Motor neuron (in vitro differentiated cells): Measurements from ENCODE around the gene HGD. TPM values are rescaled to one million over a fixed set of nuclear protein-coding genes. Genes with fewer than 3 reads are reported as not detected.
"Not testable (repeated sequence)": the region's sequence is repeated elsewhere in the genome, so short reads cannot be mapped to it uniquely, and the experiment has no call there.

Experiments used
- ATAC-seq, 8 experiments: fragments of 200-7000 bp; cut with Tn5 transposase; replicated peaks in 6 of 8; 2 replicates each; pipeline ENCODE4 v1.8.0; 2021; ENCODE audit warnings: mild to moderate bottlenecking in 8 of 8, moderate library complexity in 8 of 8
- H3K27ac ChIP-seq, 2 donors: fragments of 250-450 bp; sonication (Bioruptor Pico); 2 replicates each; pipeline ENCODE4 v1.9.0; 2021; ENCODE audit warnings: antibody characterized with exemption in 2 of 2, mild to moderate bottlenecking in 2 of 2, moderate library complexity in 1 of 2
- H3K4me1 ChIP-seq, 2 donors: fragments of 250-450 bp; sonication (Bioruptor Pico); replicated peaks in 1 of 2; 2 replicates each; pipeline ENCODE4 v1.6.1; 2021; ENCODE audit warnings: antibody characterized with exemption in 2 of 2, mild to moderate bottlenecking in 2 of 2, moderate library complexity in 1 of 2
- H3K4me3 ChIP-seq, 5 donors: fragments of 250-450 bp; sonication (Bioruptor Pico); 2 replicates each; pipeline ENCODE4 v1.9.0; 2021; ENCODE audit warnings: antibody characterized with exemption in 5 of 5, mild to moderate bottlenecking in 5 of 5, moderate library complexity in 4 of 5
- WGBS, 10 experiments: fragments of 450-650 bp; shearing (Covaris generic); methylation state at CpG; one replicate each; pipeline ENCODE4 v1.0.0; 2022; 5-methylcytosine and 5-hydroxymethylcytosine counted together
- in situ Hi-C, 9 experiments: fragments of 400-800 bp; cut with MboI; loops; one replicate each; pipeline ENCODE4 v1.15.0; 2021; ENCODE audit warnings: low sequenced_read_pairs in 9 of 9, low pct_unique_long_range_greater_than_20kb in 2 of 9; ENCODE audit not compliant: unreplicated experiment in 9 of 9
- total RNA-seq, 8 experiments: library from RNA; unstranded; fragments of 300-600 nt; gene quantifications; 2 replicates each; pipeline versions ENCODE4 v1.2.3 to v1.2.4, GENCODE V29; 2022

Gene HGD
- total RNA-seq, 8 experiments from 2014 or later, result 0.28 to 0.55 (median 0.36) TPM; not detected in 3

GRCh38 chr3:120642368-120642948 lies 39.6 kb downstream of the HGD start:
- Histone ChIP-seq H3K4me3 (no peak overlapping the region), H3K4me1 (no peaks in the 10 kb centered on the region), H3K27ac (no peak overlapping the region)
- ATAC-seq, result peak in 4 of 8 experiments; percentile 49 to 72 (median 62)
- in situ Hi-C loops, result no loop called here
- 14 to 100% (median 65%) methylated on average over 1 to 3 of the region's 4 CpGs; no CpG with 5 or more reads in 2 of the 10 experiments for WGBS, 10 experiments

GRCh38 chr3:120641696-120642246 lies 40.3 kb downstream of the HGD start:
- in situ Hi-C loops, result no loop called here
- H3K4me3 ChIP-seq, result no peak overlapping the region
- H3K4me1 ChIP-seq, result no peaks in the 10 kb centered on the region
- 17 to 100% (median 89%) methylated on average over 1 to 2 of the region's 2 CpGs; no CpG with 5 or more reads in 1 of the 10 experiments for WGBS, 10 experiments
- H3K27ac ChIP-seq, result no peak overlapping the region
- ATAC-seq, result no peak

DNA sequence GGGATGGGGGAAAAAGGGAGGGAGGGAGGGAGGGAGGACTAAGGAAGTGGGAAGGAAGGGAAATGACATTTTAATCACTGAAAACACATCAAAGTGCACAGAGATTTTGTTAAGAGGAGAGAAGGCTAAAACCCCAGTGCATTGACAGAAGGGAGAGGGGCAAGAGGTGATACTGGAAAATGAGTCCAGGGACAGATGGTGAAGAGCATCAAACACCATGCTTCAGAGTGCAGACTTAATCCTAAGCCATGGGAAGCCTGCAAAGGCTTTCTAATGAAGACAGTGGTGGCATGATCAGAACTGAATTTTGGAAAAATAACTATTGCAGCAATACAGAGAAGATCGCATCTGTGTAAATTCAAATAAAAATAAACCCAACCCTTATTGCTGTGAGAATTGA lies 41.8 kb downstream of the HGD start:
- H3K27ac ChIP-seq, result no peak overlapping the region
- H3K4me1 ChIP-seq, result no peaks in the 10 kb centered on the region
- ATAC-seq, result no peak
- WGBS, 10 experiments, result 33 to 100% (median 73%) methylated on average over 1 of the region's 1 CpG; no CpG with 5 or more reads in 3 of the 10 experiments
- in situ Hi-C loops, result no loop called here
- H3K4me3 ChIP-seq, result no peak overlapping the region

DNA sequence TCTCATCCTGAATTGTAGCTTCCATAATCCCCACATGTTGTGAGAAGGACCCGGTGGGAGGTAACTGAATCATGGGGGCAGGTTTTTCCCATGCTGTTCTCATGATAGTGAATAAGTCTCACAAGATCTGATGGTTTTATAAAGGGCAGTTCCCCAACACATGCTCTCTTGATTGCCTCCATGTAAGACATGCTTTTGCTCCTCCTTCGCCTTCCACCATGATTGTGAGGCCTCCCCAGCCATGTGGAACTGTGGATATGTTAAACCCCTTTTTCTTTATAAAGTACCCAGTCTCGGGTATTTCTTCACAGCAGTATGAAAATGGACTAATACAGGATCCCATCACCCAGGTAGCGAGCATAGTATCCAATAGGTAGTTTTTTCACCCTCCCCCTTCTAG lies 43.2 kb downstream of the HGD start:
- H3K27ac ChIP-seq, in situ Hi-C loops, H3K4me1 ChIP-seq, ATAC-seq, H3K4me3 ChIP-seq: not testable (repeated sequence)
- 54 to 94% (median 84%) methylated on average over 2 to 4 of the region's 4 CpGs; no CpG with 5 or more reads in 3 of the 10 experiments for WGBS, 10 experiments

DNA sequence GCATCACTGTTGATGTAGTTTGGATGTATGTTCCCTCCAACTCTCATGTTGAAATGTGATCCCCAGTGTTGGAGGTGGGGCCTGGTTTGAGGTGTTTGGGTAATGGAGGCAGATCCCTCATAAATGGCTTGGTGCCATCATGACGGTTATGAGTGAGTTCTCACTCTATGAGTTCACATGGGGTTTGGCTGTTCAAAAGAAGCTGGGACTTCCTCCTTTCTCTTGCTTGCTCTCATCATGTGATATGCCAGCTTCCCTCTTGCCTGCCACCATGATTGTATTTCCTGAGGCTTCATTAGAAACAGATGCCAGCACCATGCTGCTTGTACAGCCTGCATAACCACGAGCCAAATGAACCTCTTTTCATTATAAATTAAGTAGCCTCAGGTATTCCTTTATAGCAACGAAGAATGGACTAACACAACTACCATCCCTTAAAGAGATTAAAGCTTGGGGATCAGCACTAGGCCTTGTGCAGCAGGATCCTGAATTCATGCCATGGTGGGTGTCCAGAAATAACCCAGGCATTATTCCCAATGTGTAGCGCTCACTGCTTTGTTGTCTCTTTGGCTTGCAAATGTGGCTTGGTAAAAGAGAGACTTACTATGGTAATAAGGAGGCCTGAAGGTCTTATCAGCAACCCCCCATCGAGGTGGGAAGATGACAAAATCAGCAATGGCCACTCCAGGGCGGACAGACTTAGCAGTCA lies 44.0 kb downstream of the HGD start:
- peak in 1 of 8 experiments; percentile 9 for ATAC-seq
- H3K27ac ChIP-seq, result no peak overlapping the region
- 17 to 100% (median 68%) methylated on average over 1 to 5 of the region's 6 CpGs for WGBS, 10 experiments
- H3K4me3 ChIP-seq, result no peak overlapping the region
- no peaks in the 10 kb centered on the region for H3K4me1 ChIP-seq
- in situ Hi-C loops, result no loop called here

- ATAC-seq, result no peak
- H3K27ac ChIP-seq, result no peak overlapping the region
- H3K4me3 ChIP-seq, result no peak overlapping the region
- WGBS, 10 experiments, result 29 to 100% (median 88%) methylated on average over 1 to 2 of the region's 2 CpGs
- H3K4me1 ChIP-seq, result no peaks in the 10 kb centered on the region
- in situ Hi-C loops, result no loop called here
These were observed 45.1 kb downstream of the HGD start for GRCh38 chr3:120636795-120637401.

- H3K27ac ChIP-seq, result no peak overlapping the region
- no peaks in the 10 kb centered on the region for H3K4me1 ChIP-seq
- H3K4me3 ChIP-seq, result no peak overlapping the region
- ATAC-seq, result peak in 3 of 8 experiments; percentile 52 to 98 (median 97)
- 0% methylated on average over 1 of the region's 1 CpG; no CpG with 5 or more reads in 9 of the 10 experiments for WGBS, 10 experiments
- in situ Hi-C loops, result no loop called here
These were observed 47.5 kb downstream of the HGD start for GRCh38 chr3:120634539-120634938.

DNA sequence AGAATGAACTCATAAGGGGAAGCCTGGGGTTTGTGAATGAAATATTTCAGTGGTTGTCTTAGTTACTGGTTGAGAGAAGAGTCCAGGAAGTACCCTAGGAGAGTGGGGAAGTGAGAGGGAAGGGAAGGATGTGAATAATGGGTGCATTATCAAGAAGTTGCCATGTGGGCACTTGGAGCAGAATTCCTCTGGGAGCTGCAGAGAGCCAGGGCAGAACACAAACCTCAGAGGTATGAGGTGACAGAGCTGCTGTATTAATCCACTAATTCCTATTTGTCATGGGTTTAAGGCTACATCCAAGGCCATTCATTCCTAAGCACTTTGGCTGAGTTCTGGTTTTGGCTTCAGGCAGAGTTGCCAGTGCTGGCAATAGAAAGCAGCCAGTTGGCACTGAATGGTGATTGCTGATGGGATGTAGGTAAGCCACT lies 56.9 kb downstream of the HGD start:
- no peaks in the 10 kb centered on the region for H3K4me1 ChIP-seq
- in situ Hi-C loops, result no loop called here
- peak in 1 of 8 experiments; percentile 55 for ATAC-seq

GRCh38 chr3:120623727-120624093 lies 58.3 kb downstream of the HGD start:
- Histone ChIP-seq H3K4me3 (no peak overlapping the region), H3K27ac (no peak overlapping the region), H3K4me1 (no peaks in the 10 kb centered on the region)
- no peak for ATAC-seq
- in situ Hi-C loops, result no loop called here

More for the DNA sequence above, 56.9 kb downstream of the HGD start:
- Histone ChIP-seq H3K4me3 (no peak overlapping the region), H3K27ac (no peak overlapping the region)

GRCh38 chr3:120622870-120623726 lies 58.9 kb downstream of the HGD start:
- Histone ChIP-seq H3K27ac (no peak overlapping the region), H3K4me1 (no peaks in the 10 kb centered on the region), H3K4me3 (no peak overlapping the region)
- peak in 5 of 8 experiments; percentile 55 to 85 (median 78) for ATAC-seq
- WGBS, 10 experiments, result 0 to 83% (median 49%) methylated on average over 3 to 12 of the region's 12 CpGs; no CpG with 5 or more reads in 1 of the 10 experiments
- in situ Hi-C loops, result no loop called here

GRCh38 chr3:120622457-120622856 lies 59.6 kb downstream of the HGD start:
- Histone ChIP-seq H3K4me3 (no peak overlapping the region), H3K27ac (no peak overlapping the region), H3K4me1 (no peaks in the 10 kb centered on the region)
- ATAC-seq, result no peak
- in situ Hi-C loops, result no loop called here
- WGBS, 10 experiments, result 0 to 85% (median 50%) methylated on average over 1 to 3 of the region's 3 CpGs; no CpG with 5 or more reads in 3 of the 10 experiments

DNA sequence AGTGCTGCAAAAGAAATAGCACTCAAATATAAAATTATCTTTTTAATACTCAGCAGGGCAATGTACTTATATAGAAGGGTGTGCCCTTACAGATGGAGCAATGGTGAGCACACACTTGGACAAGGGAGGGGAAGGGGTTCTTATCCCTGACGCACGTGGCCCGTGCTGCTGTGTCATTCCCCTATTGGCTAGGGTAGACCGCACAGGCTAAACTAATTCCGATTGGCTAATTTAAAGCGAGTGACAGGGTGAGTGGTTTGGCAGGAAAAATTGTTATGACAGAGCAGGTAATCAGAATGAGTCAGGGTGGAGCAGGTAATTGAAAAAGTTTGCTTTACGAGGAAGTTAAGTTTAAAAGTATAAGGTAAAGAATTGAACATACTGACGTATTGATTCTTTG lies 65.3 kb downstream of the HGD start:
- H3K4me3 ChIP-seq, in situ Hi-C loops, H3K27ac ChIP-seq, H3K4me1 ChIP-seq, ATAC-seq: not testable (repeated sequence)
- WGBS, 10 experiments, result 52 to 100% (median 88%) methylated on average over 1 to 8 of the region's 8 CpGs
